ENCODE results near the gene DLX1.
"Not testable (repeated sequence)": the region's sequence is repeated elsewhere in the genome, so short reads cannot be mapped to it uniquely, and the experiment has no call there.

The DLX1 gene

GRCh38 chr2:172100080-172100934 lies 15.0 kb downstream of the DLX1 start:
- DNase-seq, result no peak

DNA sequence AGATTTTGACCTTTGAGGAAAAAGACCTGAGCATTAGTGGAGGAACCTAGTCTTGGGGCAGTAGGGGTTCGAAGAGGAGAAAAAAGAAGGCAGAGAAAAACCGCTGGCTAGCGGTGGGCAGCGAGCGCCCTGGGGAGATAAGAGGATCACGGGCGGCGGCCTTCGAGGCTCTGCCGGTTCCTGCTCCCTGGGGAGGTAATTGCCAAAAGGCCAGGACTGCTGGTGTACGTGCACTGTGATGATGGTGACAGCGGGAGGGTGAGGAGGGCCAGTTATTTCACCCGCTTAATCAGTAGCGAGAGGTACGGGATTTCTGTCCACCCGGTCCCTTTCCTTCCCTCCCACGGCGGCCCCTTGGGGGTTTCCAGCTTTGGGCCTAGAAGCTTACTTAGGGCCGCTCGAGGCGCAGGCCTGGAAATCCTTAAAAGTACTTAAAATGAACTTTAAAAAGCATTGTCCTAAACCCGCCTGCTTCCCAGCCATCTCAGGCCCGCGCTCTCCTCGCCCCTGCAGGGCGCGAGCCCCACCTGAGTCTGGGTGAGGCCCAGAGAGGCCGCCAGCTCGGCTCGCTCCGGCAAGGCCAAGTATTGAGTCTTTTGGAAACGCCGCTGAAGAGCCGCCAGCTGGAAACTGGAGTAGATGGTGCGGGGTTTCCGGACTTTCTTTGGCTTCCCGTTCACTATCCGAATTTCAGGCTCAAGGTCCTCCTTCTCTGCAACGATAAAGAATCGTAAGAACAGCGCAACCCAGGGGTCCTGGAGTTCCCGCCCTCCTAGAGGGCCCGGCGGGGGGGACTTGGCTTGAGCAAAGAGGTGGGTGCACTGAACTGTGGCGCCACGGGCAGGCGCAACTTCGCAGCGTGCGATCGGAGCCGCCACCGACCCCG lies 15.9 kb downstream of the DLX1 start:
- no peak for DNase-seq

DNA sequence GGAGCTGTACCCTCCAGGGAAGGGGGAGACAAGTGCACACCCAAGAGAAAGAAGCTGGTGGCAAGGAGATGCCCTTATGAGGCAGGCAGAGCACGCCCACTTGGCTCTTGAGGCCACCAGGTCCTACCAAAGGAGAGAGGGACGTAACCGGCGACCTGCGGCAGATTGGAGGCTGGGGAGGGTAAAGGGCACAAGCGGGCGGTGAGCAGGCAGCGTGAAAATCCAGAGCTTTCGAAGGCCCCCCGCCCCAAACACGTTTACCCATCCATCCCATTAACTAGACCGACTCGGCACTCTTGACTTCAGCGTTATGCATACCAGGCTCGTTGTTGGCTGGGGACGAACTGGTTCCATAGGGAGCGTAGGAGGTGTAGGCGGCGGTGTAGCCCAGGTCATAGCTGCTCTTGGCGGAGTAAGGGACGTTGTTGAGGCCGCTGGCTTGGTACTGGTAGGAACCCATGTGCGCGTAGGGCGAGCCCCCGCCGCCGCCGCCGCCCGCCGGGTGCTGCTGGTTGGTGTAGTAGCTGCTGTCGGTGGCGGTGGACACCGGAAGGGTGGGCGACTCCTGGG lies 16.6 kb downstream of the DLX1 start:
- DNase-seq, result no peak

DNA sequence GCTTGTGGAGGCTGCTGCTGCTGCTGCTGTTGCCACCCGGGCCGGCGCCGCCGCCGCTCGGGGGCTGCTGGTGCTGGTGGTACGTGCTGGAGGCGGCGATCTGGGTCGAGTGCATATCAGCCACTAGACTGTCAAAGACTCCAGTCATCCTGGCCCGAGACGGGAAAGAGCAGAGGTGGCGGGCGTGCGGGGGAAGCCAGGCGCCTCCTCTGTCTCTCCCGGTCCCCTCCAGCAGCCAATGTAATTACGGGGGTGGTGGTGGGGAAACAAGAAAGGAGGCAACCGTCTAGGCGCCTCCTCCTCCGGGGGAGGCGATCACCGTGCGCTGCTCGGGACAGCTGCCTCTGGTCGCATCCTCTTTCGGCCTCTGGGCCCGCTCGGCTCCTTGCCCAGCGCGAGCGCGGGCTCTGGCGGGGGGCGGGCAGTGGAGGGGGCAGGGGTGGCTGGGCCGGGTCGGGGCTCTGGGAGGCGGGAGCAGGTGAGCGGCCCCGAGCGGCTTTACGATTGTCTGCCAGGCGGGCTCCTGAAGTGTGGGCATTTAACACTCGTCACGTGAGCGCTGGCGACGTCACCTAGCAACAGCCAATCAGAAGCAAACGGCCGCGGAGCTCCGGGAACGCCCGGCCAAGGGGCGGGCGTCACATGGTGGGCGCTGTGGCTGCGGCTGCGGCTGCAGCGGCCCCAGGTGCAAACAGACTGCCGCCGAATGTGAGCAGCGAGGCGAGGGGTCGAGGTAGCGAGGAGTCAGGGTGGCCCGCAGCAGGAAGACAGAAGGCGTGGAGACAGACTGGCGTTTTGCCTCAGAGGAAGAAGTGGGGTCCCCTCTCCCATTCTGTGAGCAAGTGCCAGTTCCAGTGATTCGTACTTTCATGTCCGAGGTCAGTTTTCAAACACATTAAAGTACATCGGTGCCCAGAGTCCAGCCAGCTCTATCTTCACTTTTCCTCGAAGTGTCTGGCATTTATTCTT lies 17.4 kb downstream of the DLX1 start, which contains the start of gene DLX2:
Gene DLX2, minus strand, starts transcription at position 510 of the 969 bp plus-strand sequence. Its CDS starts 362 bp downstream, at position 148.
- DNase-seq, result peak in 1 of 2 donors; percentile 45

GRCh38 chr2:172103471-172104272 lies 18.4 kb downstream of the DLX1 start:
- DNase-seq, result peak; percentile 55 to 69

DNA sequence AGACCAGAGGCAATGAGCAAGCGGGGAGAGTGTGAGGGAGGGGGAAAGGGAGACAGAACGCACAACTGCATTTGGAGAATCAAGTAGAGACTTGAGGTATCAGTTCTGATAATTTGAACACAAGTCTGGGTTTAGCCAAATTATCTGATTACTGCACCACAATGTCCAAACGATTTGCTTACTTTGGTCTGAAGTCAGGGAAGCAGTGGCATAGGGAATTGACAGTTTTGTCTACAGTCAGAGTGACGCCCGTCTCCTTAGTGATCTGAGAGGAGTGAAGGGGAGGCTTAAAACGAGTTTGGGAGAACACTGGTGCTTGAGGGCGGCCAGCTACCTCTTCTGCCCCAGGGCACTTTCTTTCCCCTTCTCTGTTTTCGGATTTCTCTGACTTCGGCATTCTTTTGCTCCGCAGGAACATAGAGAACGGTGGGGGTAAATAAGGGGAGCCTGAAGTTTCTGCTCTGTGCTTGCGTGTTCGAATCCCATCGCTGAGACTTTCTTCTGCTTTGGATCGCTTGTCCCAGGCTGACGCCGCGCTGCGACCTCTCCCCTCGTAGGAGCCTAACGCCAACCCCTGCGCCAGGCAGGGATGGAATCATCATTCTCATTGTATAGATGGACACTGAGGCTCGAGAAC lies 20.3 kb downstream of the DLX1 start:
- DNase-seq, result no peak

- DNase-seq, result peak; percentile 45 to 48
Observed at GRCh38 chr2:172106108-172106961, 21.0 kb downstream of the DLX1 start.

DNA sequence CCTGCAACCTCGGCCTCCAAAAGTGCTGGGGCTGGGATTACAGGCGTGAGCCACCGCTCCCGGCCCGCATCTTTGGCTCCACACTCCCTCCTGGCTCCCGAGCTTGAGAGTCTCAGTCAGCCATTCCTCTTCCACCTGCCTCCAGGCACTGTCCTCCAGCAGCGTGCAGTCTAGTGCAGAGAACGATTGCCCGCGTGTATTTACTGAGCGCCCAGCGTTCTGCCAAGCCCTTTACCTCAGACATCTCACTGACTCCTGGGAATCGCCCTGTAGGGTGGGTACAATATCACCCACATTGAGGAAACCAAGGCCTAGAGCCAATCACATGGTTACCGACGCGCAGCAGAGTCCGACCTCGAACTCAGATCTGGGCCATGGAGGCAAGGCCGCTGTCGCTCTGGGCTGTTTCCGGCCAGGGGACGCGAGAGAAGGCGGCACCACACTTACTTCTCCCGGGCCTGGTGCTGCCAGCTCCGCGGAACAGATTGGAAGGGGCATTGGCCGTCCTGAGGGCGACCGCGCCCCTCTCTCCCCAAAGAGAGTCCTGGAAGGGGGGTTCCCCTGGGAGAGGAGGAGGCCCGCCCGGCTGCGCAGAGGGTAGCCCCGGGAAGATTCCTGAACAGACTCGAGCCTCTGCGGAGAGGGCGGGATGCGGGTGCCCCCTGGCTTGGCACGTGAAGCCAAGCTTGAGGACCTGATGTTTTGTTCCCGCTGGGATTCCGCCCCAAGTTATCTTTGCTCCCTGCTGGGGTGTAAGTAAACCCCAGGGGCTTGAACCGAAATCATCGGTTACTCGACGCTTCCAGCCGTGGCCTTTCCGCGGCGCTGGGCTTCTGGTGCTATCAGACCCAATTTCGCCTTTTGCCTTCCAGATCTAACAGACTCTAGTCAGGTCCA lies 22.6 kb downstream of the DLX1 start:
- DNase-seq, result no peak

GRCh38 chr2:172108587-172108930 lies 23.3 kb downstream of the DLX1 start:
- no peak for DNase-seq

DNA sequence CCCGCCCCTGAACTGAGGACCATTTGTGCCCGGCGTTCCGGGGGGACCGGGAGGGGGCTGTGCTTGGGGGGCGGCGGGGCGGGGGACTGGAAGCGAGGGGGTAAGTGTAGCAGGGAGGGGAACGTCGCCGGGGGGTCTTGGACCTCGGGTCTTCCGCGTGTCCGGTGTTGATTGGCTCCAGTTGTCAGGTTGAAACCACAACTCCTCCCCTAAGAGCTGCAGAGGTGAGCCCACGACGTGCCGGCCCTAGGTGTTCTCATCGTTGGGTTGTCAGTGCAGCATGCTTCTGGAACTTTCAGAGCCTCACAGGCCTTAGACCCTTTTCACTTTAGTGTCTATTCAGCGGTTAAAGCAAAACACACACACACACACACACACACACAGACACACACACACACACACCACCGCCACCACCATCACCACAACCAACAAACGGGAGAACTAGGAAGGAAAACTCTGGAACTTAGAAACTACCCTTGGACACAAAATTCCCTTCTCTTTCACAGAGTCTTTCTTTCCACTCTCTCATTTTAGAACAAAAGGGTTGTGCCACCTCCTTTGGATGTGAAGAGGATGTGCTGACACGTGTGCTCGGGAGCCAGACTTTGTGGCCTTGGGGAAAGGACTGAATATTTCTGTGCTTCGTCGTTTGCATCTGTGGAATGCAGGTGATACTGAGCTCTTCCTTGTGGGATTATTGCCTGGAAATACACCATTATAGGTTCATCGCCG lies 24.1 kb downstream of the DLX1 start:
- no peak for DNase-seq

- no peak for DNase-seq
Observed at GRCh38 chr2:172109988-172110811, 24.9 kb downstream of the DLX1 start.

GRCh38 chr2:172113617-172114016 lies 28.3 kb downstream of the DLX1 start:
- no peak for DNase-seq

DNA sequence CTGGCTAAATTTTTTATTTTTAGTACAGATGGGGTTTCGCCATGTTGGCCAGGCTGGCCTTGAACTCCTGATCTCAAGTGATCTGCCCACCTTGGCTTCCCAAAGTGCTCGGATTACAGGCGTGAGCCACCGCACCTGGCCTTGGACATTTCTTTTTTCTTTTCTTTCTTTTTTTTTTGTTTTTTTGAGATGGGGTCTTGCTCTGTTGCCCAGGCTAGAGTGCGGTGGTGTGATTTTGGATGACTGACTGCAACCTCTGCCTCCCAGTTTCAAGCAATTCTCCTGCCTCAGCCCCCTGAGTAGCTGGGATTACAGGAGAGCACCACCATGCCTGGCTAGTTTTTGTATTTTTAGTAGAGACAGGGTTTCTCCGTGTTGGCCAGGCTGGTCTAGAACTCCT lies 28.9 kb downstream of the DLX1 start:
- DNase-seq, result not testable (repeated sequence)

- no peak for DNase-seq
Observed at GRCh38 chr2:172114579-172114978, 29.3 kb downstream of the DLX1 start.

DNA sequence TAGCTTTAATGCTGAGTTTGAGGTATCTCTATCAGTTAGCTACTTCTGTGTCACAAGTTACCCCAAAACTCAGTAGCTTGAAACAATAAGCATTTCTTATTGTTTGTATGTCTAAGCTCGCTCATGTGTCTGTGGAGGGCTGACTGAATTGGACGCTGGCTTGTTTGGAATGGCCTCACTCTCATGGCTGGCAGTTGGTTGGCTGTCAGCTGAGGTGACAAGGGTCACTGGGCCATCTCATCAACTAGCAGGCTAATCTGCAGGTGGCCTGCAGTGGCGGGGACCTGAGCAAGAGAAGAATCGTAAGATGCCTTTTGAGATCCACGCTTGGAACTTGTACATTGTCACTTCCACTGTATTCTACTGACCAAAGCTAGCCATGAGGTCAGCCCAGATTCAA lies 30.8 kb downstream of the DLX1 start:
- DNase-seq, result no peak

GRCh38 chr2:172119089-172119488 lies 33.8 kb downstream of the DLX1 start:
- DNase-seq, result no peak

DNA sequence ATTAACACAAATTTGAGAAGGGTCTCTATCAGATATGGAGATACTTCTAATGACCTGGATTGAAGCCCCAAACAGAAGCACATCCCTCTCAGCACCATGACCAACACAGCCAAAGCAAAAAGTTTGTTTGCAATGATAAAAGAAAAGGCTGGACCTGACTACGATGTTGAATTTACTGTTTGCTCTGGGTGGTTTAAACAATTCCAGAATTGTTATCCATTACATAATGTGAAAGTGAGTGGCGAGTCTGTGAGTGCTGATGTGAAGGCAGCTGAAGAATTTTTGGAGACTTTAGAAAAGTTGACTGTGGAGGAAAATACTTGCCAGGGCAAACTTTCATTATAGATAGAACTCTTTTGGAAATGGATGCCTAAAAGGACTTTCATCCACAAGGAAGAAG lies 34.8 kb downstream of the DLX1 start:
- DNase-seq, result no peak
